Upper lobe of left lung (tissue), 4 donors: ENCODE data around the gene KLRC1.
"Not testable (repeated sequence)": the region's sequence is repeated elsewhere in the genome, so short reads cannot be mapped to it uniquely, and the experiment has no call there.

Experiments
- EP300 ChIP-seq, 4 donors: sonication (generic); formaldehyde crosslinking; IDR thresholded peaks; one replicate each; pipeline ENCODE4 v1.5.1; 2017; ENCODE audit warnings: antibody characterized with exemption in 4 of 4, control low read depth in 2 of 4
- POLR2A ChIP-seq, 4 donors: fragments of 450-650 bp; IDR thresholded peaks; one replicate each; pipeline ENCODE4 v1.5.1; 2016 to 2017; ENCODE audit warnings: antibody characterized with exemption in 4 of 4, mild to moderate bottlenecking in 2 of 4
- TF ChIP-seq, protein P1 (sequence below), 6 experiments: fragments of 450-650 bp in 4 of 6; fragments of 200-600 bp in 2 of 6; sonication (generic) in 2 of 6; IDR thresholded peaks; one replicate each; pipeline ENCODE4 v1.5.1; 2016 to 2019; ENCODE audit warnings: antibody characterized with exemption in 6 of 6

GRCh38 chr12:10437601-10438000 is 15.6 kb downstream of the KLRC1 start:
- TF ChIP-seq, protein P1, sequence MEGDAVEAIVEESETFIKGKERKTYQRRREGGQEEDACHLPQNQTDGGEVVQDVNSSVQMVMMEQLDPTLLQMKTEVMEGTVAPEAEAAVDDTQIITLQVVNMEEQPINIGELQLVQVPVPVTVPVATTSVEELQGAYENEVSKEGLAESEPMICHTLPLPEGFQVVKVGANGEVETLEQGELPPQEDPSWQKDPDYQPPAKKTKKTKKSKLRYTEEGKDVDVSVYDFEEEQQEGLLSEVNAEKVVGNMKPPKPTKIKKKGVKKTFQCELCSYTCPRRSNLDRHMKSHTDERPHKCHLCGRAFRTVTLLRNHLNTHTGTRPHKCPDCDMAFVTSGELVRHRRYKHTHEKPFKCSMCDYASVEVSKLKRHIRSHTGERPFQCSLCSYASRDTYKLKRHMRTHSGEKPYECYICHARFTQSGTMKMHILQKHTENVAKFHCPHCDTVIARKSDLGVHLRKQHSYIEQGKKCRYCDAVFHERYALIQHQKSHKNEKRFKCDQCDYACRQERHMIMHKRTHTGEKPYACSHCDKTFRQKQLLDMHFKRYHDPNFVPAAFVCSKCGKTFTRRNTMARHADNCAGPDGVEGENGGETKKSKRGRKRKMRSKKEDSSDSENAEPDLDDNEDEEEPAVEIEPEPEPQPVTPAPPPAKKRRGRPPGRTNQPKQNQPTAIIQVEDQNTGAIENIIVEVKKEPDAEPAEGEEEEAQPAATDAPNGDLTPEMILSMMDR (IDR thresholded peaks at IDR 0.05): not testable (repeated sequence)
- TF ChIP-seq POLR2A, EP300 (IDR thresholded peaks at IDR 0.05): not testable (repeated sequence)
